Ammon's horn (tissue), 1 donor: ENCODE results near the gene NMNAT1.
"Not testable (repeated sequence)": the region's sequence is repeated elsewhere in the genome, so short reads cannot be mapped to it uniquely, and the experiment has no call there.

Source experiments
- DNase-seq: peaks from one replicate; pipeline ENCODE4 v3.0.0-alpha.2; 2016; ENCODE audit warnings: low spot score

NMNAT1 gene

DNA sequence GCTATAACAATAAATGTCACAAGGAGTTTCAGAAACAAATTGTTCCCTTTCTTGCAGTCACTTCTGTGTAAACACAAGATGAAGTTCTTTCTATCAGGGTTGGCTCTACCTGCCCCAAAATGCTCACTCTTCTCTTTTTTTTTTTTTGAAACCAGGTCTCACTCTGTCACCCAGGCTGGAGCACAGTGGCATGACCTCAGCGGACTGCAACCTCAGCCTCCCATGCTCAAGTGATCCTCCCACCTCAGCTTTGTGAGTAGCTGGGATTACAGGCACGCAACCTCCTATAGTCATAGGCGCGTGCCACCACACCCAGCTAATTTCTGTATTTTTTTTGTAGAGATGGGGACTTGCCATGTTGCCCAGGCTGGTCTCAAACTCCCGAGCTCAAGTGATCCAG is 22.7 kb upstream of the NMNAT1 start:
- no peak for DNase-seq

DNA sequence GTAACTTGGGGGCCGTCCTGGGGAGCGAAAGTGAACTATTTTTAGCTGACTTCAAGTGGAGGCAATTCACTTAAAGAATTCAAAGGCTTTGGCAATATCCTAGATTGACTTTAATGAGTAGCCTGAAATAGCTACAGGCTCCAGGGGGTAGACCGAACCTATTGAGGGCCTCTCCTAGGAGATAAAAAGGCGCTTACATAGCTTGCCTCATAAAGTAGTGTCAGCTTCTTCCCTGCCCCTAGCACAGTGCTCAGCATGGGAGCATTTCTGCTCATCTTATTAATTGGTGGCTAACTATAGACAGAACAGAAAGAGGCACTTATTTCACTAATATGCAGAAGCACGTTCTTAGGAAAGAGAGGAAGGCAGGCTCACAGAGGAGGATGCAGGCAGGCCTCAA is 20.9 kb upstream of the NMNAT1 start:
- DNase-seq: no peak

DNA sequence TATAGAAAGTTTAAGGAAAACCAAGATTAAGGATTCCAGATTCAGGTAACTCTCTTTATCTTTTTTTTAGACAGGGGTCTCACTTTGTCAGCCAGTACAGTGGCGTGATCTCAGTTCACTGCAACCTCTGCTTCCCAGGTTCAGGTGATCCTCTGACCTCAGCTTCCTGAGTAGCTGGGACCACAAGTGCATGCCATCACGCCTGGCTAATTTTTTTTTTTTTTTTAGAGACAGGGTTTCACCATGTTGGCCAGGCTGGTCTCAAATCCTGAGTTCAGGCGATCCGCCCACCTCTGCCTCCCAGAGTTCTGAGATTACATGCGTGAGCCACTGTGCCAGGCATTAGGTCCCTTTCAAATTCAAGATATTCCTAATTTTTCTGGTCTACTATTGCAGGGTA is 16.0 kb upstream of the NMNAT1 start:
- no peak for DNase-seq

DNA sequence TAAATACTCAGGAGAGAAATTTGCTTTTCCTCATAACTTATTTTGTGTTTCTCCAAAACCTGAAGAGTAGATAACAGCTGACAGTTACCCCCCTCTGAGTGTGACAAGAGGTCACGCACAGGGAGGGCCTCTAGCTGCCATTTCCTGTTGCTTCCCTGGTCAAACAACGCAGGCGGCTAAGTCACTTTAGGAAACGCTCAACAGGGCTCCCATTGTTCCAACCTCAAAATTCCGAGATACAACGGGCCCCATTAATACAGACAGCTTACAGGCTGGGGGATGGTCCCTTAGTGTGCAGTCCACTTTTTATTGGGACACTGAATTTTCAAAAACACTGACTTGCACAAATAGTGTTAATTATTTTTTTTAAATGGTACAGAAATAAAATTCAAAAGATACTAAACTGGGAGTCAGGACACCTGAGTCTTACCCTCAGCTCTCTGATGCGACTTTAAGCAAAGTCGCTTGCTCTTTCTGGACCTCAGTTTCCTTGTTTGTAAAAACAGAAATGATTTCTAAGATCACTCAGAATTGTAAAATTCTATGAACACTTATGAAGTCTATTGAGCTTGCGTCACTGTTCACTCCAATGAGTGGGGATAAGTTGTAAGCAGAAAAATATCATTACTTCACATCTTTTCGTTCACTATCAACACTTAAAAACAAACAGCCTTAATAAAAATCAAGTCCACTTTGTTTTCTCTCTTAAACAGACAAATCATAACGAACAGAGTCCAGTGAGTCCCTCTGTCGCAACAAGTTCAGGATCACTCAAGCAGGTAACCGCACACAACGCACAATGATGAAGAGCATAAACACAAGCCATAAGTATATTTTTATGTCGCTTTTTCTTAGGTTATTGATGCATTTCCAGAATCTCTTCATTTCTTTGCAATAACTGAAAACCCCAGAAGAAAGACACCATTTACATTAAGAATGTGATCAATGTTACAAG is 13.6 kb upstream of the NMNAT1 start:
- peak; percentile 86 for DNase-seq

DNA sequence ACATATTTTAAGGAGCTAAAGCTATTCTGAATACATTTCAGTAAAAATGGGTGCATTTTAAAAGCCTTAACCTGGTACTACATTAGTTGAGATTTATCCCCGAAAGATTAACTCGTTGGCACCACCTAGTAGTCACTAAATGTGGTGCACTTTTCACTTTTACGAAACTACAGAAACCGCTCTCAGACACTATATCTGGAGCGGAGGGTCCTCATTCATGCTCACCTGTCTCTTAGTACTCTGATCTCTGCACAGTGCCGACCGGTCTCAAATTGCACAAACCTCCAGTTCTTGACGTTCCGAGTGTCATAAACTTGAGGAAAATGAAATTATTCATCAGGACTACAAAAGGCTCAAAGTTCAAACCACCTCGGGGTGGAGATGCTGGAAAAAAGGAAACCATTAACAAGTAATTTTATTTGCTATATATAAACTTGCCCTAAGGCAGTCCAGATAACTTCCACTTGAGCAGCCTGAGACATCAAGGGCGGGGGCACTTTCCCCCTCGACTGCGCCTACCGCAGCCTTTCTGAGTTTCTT is 806 bp upstream of the NMNAT1 start:
- DNase-seq: peak; percentile 22

DNA sequence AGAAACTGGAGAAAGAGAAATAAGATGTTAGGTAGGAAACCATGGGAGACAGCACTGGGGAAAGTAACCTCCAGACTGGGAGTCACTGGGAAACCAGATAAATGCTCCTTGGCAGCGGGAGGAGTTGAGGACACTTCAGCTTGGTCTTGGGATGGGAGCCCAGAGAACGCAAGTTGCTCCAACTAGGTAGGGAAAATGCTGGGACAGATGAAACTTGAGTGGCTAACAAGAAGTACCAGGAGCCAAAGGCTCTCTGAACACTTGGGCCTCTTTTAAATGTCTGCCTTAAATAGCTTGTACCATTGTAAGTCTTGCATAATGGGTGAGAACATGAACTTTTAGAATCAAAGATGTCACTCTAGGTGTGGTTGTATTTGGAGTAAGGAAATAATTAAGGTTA is 3.0 kb downstream of the NMNAT1 start:
- no peak for DNase-seq

DNA sequence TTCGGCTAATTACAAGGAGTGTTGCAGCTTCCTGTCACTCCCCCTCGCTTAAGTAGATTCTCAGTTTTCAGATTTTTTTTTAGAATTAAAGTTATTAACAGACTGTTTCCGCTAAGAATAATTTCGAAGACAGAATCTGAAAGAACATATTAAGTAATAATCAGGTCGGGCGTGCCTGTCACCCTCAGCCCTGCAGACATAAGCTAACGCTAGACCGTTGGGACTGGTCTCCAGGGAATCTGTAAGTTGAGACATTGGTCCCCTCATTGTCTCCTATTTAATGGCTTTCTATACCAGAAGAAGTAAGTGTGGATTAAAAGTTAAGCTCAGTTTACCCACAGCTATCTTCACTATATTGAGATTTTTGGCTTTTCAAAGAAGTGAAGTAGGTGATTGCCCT is 14.5 kb downstream of the NMNAT1 start:
- no peak for DNase-seq

DNA sequence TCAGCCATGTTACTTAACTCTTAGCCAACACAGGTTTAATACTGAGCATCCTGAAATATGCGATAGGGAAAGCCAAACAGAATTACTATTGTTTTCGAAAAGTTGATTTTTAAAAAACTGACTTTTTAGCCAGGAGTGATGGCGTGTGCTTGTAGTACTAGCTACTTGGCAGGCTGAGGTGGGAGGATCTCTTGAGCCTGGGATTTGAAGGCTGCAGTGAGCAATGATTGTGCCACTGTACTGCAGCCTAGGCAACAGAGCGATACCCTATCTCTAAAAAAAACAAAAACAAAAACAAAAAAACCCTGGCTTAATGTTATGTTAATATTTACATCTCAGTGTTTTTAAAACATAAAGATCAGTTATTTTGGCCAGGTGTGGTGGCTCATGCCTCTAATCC is 16.7 kb downstream of the NMNAT1 start:
- no peak for DNase-seq

DNA sequence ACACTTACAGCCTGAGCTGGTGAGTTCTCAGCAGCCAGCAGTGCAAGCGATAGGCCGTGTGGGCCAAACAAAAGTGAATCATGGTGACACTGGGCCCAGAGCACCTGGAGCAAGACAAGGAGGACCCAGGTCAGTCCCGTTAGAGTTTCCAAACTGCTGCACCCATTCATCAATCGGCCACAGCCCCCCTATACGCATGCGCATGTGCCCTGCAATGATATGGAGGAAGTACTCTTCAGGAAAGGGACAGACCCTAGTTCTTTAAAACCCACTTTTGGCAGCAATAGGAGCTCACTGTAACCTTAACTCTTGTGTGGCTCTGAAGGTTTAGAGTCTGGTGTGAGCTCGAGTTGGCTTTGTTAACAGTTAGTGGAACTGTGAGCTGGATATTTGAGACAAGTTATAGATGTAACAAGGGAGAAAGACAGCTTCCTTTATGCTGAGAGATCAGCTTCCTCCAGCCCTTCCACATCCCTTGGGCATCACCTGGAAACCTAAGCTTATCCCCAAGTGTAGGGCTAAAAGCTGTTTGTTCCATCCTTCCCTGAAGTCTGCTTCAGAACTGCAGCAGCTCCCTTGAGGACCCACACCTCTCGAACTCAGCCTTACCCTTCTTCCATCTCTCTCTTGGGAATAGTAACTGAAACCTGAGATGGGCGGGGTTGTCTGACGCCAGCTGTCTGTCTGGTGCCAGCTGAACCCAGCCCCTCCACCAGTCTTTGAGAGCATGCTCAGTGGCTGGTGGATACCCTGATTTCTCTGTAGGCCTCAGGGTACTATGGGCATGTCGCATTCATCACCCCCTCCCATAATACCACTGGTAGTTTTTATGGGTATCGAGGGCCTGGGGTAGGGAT is 17.7 kb downstream of the NMNAT1 start:
- DNase-seq: no peak

DNA sequence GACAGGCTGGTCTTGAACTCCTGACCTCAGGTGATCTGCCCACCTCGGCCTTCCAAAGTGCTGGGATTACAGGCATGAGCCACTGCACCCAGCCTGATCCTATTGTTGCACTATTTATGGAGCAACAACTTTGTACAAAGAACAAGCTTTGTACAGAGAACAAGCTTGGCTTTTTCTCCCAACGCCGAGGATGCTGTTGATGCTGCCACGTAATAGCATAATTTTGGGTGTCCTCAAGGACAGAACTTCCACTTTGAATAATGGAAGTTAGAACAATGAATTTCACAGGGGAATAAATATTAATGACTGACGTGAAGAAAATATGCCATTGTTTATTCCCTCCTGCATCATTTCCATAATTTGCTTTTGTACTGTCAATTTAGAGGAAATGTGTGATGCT is 41.0 kb downstream of the NMNAT1 start:
- DNase-seq: peak; percentile 38

DNA sequence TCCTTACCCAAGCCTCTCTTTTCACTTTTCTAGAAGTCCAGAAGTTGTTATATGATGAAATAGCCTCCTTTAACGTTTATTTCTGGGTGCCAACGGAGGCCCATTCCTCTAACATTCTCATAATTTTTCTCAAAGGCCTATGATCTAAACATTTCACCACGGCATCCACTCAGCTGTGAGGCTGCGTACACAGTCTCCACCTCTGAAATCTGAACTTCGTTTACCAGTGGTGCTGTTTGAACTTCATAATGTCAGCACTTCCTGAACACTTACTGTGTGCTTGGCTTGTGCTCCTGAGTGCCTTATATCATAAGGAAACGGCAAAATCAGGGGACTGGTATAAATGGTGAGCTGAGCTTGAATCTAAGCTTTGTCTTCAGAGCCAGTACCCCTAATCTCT is 41.7 kb downstream of the NMNAT1 start:
- DNase-seq: no peak

DNA sequence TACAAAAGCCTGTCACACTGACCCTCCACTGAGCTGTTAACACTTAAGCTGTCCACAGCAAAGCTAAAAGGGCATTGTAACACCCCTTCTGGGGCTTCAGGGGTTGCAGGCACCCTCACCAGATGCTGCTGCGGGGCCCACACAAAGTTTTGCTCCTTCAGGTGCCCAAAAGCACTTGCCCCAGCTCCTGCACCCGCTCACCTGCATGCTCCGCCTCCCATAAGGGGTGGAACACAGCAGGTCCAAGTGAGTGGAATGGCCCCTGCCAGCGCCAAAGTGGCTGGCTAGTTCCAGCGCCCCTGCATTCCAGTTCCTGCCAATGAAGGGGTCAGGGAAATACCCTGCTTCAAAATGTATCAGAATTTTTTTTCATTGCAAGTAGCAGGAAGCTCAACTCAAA is 46.5 kb downstream of the NMNAT1 start:
- DNase-seq: no peak

DNA sequence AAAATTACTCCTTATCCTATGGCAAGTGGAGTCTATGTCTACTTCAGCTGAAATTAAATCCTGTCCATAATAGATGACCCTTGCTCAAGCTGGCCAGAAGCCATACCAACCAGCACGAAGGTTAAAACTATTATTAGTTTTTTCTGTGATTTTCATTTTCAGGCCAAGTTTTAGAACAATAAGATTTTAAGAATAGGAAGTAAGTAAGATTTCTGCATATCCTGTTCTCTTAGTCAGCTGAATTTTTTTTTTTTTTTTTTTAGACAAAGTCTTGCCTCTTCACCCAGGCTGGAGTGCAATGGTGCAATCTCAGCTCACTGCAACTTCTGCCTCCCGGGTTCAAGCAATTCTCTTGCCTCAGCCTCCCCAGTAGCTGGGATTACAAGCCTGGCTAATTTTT is 47.7 kb downstream of the NMNAT1 start:
- DNase-seq: no peak

DNA sequence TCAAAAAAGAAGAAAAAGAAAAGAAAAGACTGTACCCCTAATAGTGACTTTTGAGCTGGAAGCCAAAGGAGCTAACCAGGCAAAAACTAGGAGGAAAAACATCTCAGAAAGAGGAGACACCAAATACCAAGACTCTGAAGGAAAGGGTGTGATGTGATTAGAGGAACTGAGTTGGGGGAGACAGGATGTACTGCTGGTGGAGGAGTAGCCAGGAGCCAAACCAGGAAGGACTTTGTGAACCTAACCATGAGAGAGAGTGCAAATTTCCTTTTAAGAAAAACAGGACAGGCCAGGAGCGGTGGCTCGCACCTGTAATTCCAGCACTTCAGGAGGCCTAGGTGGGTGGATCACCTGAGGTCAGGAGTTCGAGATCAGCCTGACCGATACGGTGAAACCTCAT is 49.6 kb downstream of the NMNAT1 start:
- no peak for DNase-seq

DNA sequence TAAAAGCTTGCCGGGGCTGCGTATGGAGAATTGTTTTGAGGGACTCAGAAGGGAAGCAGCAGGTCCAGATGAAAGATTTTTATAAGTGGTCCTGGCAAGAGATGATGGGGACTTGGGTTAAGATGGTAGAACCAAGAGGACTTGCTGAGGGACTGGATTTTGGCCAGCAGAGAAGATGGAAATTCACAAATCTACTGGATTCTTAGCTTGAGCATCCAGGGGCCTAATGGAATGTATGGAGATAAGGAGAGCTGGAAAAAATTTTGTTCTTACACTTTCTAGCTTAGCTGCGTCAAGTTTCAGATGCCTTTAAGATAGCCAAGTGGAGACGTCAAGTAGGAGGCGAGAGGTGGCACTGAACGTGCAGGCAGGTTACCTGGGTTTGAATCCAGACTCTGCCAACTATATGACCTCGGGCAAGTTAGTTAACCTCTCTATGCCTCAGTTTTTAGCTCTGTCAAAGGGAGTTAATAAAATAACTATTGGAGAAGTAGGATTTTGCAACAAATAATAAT is 50.3 kb downstream of the NMNAT1 start:
- no peak for DNase-seq

DNA sequence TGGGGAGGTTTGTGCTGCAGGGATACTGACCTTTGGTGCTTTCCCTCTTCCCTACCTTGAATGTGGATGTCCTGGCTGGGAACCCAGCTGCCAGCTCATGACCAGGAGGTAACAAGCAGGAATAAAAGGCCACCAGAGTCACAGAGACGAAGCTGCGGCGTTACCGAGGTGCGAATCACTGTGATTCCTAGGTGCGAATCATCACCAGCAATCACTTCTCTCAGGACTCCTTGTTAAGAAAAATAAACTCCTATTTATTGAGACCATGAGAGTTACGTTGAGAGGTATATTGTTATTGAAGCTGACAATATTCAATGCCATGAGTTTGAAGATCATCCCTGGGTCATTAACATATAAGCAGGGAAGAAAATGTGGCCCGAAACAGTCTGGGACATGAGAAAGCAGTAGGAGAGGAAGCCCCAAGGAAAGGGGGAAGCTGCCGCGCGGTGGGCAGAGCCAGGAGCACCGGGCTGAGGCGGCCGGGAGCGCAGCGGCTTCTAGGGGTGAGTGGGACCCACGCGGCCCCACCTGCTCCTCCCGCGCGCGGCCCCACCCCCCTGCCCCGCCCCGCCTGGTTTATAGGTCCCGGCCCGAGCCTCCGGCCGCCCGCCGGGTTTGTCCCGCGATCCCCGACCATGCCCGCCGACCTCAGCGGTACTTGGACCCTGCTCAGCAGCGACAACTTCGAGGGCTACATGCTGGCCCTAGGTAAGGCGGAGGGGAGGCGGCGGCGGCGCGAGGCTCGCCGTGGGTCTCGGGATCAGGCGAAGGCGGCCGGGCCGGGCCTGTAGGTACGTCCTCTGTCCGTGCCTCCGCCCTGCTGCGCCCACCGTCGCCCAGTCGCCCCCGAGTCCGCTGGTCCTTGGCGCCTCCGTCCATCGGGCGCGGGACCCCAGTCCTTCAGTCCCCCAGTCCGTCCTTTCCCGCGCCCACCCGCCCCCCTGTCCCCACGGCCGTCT is 53.6 kb downstream of the NMNAT1 start, which contains the start of gene RBP7:
TSS of gene RBP7 (plus strand) at position 605 of the 959 bp plus-strand sequence. CDS start at position 636, 31 bp downstream.
- DNase-seq: no peak

DNA sequence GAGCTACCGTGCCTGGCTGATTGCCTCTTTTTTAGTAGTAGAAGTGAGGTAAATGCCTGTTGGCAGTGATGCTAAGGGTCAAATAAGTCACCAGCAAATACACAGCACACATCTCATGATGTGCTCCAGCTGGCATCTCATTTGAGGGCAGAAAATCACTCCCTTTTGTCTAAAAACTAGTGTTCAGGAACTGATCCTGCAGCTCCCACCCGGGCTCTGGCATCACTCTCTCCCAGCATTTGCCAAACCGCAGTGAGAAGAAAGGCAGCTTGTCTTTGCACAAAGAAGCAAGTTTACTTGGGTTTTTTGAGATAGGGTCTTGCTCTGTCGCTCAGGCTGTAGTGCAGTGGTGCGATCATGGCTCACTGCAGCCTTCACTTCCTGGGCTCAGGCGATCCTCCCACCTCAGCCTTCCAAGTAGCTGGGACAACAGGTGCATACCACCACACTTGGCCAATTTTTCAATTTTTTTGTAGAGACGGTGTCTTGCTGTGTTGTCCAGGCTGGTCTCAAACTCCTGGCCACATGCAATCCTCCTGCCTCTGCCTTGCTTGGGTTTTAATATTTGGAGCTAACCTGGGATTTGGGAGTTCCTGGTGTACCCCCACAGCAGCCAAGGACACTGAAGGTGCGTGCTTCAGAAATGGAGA is 57.9 kb downstream of the NMNAT1 start:
- DNase-seq: peak; percentile 77

DNA sequence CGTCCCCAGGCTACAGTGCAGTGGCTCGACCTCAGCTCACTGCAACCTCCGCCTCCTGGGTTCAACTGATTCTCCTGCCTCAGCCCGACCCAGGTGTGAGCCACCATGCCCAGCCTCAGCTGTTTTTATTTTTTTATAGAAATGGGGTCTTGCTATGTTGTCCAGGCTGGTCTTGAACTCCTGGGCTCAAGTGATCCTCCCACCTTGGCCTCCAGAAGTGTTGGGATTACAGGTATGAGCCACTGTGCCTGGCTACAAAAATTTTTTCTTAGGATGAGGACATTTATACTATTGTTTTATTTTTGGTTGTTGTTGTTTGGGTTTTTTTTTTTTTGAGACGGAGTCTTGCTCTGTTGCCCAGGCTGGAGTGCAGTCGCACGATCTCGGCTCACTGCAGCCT is 62.0 kb downstream of the NMNAT1 start:
- not testable (repeated sequence) for DNase-seq

DNA sequence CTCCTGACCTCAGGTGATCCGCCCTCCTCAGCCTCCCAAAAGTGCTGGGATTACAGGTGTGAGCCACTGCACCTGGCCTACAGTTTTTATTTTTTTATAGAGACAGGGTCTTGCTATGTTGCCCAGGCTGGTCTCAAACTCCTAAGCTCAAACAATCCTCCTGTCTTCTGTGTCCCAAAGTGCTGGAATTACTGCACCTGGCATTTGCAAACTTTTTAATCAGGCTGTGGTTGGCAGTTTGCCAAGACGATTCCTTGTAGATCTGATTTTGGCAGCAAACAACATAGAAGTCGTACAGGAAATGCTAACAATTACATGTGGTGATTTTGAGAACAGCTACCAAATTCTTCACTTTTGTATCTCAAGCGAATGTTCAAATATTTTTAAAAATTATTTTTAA is 63.9 kb downstream of the NMNAT1 start:
- no peak for DNase-seq

DNA sequence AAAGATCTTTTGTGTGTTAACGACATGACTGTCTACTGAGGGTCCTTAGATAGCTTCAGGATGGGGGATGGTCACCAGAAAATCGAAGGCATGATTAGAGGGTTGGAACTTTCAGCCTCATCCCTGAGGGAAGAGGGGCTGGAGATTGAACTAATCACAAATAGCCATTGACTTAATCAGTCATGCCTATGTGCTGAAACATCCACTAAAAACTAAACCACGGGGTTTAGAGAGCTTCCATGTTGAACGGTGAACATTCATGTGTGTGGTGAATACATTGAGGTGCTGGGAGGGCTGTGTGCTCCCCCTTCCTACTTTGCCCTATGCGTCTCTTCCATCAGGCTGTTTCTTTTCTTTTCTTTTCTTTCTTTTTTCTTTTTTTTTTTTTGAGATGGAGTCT is 70.7 kb downstream of the NMNAT1 start:
- DNase-seq: no peak

DNA sequence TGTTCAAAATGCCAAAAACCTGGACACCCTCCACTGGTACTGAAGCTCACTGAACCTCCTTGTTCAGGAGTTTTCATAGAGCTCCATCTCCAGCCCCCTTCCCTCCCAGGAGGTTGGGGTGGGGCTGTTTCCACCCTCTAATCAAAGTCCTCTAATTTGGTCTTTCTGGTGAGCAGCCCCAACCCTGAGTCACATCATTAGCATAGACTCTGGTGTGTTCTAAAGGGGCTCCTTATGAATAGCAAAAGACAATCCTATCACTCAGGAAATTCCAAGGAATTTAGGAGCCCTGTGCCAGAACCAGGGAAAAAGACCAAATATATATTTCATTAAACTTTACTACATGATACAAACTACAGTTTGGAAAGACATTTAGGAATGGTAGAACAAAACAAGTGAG is 76.3 kb downstream of the NMNAT1 start:
- no peak for DNase-seq
